ENCODE data around the gene PPP1R12B. TPM values are rescaled to one million over a fixed set of nuclear protein-coding genes. Genes with fewer than 3 reads are reported as not detected.
"Not testable (repeated sequence)": the region's sequence is repeated elsewhere in the genome, so short reads cannot be mapped to it uniquely, and the experiment has no call there.

The PPP1R12B gene
- total RNA-seq, 1 donor from 2014 or later = 72.2 TPM

DNA sequence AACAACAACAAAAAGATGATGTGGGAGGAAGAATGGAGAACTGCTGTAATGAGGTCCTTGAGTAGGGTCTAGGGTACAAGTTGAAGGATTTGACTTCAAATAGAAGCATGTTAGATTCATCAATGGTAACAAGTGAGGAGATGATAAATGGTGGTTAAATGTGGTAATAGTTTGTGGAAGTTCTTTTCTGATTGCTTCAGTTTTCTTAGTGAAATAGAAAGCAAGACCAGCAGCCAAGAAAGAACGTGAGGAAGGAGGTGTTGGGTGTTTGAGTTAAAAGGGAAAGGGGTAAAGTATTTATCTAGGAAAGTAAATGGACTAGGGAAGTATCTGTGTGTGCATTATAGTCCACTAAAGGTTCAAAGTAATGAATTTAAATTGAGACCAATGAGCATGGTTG is 177.6 kb downstream of the PPP1R12B start:
- not testable (repeated sequence) for DNase-seq (ENCODE audit: low read depth)

DNA sequence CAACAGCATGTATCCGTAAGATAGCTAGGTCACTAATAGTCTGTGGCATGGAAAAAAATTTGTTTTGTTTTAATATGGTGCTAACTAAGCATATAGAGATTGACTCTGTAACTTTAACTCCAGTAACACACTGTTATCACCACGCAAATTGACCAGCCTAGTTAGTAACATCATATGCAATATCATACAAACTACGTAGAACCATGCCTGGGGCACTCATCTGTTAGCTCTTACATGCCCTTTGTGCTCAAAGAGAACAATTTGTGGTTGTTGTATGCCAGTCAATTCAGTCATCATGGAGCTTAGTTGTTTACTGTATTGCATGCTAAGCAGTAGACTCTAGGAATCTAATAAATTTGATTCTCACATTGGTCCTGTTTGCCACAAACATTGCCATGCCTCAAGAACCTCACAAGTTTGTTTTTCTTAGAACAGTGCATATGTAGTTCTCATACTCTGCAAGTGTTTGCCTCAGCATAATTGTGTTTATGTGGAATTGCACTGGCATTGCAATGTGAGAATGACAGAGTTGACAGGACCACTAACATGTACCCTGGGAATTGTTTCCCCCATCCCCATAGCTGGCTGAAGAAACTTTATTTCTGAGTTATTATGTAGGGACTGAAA is 179.7 kb downstream of the PPP1R12B start:
- DNase-seq (ENCODE audit: low read depth) = not testable (repeated sequence)

DNA sequence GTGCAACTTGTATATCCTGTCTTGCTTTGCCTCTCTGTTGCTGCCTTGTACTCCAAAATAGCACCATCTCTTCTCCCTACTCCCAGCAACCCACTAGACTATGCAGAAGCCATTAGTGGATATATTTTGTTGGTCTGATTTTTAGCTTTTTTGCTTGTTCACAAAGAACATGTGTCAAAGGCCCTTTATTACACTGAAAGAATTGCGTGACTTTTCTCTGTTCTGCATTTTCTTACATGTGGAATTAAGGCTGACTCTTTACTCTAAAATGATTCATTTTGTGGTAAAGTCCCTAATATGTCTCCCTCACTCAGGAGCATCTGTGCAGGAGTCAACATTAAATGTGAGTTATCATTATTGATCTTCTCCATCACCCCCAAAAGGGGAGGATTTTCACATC is 182.2 kb downstream of the PPP1R12B start:
- not testable (repeated sequence) for DNase-seq (ENCODE audit: low read depth)

- DNase-seq (ENCODE audit: low read depth) = no peak
Measured at GRCh38 chr1:202531472-202531811, 182.9 kb downstream of the PPP1R12B start.

DNA sequence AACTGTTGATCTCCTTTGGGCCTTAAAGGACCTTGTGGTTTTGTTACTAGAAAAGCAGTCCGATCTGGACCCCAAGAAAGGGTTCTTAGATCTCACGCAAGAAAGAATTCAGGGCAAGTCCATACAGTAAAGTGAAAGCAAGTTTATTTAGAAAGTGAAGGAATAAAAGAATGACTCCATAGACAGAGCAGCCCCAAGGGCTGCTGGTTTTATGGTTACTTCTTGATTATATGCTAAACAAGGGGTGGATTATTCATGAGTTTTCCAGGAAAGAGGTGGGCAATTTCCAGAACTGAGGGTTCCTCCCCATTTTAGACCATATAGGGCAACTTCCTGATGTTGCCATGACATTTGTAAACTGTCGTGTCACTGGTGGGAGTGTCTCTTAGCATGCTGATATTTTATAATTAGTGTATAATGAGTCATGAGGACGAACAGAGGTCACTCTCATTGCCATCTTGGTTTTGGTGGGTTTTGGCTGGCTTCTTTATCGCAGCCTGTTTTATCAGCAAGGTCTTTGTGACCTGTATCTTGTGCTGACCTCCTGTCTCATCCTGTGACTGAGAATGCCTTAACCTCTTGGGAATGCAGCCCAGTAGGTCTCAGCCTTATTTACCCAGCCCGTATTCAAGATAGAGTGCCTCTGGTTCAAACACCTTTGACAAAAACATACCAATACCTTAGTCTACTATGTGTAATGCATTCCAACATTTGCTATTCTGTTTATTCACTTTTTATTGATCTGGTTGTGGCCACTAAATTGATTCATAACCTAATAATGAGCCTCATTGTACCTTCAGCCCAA is 183.5 kb downstream of the PPP1R12B start:
- not testable (repeated sequence) for DNase-seq (ENCODE audit: low read depth)

- peak; percentile 77 for DNase-seq (ENCODE audit: low read depth)
Measured at GRCh38 chr1:202539166-202539574, 190.7 kb downstream of the PPP1R12B start.

DNA sequence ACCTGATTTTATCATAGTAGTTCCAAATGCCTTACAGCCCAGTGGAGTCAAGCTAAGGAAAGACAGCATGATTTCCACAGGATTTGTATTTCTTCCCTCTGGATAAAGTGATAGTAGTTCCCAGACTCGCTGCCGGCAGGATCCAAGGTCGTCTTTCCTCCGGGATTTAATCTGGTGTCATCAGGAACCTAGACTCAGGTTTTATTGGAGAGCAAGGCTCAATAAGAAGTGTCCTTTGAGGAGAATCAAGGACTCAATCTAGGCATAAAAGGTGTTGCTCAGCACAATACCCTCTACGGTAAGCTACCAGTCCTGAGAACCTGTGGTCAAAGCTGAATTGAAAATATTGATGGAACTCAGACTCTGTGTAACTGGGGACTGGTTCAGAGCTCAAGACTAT is 191.1 kb downstream of the PPP1R12B start:
- DNase-seq (ENCODE audit: low read depth) = not testable (repeated sequence)

DNA sequence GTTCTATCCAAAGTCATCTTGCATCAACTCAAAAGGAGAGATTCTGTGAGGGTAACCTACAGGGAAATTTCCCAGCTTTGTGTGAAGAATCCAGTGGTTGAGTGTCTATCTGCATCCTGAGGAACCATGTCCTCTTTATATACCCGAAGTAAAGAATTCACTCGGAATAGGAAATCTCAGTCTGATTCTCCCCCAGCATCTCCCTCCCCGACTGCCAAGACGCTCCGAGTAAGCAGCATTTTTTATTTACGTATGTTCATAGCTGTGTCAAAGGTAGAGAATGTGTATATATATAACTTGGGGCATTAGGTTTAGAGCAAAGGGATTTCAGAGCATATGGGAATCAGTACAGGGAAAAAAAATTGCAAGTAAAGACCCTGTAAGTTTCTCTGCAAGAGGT is 191.5 kb downstream of the PPP1R12B start:
- DNase-seq (ENCODE audit: low read depth) = no peak

GRCh38 chr1:202540448-202540847 is 191.9 kb downstream of the PPP1R12B start:
- no peak for DNase-seq (ENCODE audit: low read depth)

- not testable (repeated sequence) for DNase-seq (ENCODE audit: low read depth)
Measured at GRCh38 chr1:202540858-202541257, 192.4 kb downstream of the PPP1R12B start.

- not testable (repeated sequence) for DNase-seq (ENCODE audit: low read depth)
Measured at GRCh38 chr1:202542415-202542814, 193.9 kb downstream of the PPP1R12B start.

DNA sequence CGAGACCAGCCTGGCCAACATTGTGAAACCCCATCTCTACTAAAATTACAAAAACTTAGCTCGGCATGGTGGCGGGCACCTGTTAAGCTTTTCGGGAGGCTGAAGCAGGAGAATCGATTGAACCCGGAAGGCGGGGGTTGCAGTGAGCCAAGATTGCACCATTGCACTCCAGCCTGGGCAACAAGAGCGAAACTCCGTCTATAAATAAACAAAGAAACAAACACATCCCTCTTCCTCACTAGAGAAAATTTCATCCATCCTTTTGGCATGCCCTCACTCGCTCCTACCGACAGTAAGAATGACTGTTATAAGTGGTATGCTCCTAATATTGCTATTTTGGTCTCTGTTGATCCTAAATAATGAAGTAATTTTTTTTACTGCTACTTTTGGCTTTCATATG is 195.0 kb downstream of the PPP1R12B start:
- DNase-seq (ENCODE audit: low read depth) = not testable (repeated sequence)

DNA sequence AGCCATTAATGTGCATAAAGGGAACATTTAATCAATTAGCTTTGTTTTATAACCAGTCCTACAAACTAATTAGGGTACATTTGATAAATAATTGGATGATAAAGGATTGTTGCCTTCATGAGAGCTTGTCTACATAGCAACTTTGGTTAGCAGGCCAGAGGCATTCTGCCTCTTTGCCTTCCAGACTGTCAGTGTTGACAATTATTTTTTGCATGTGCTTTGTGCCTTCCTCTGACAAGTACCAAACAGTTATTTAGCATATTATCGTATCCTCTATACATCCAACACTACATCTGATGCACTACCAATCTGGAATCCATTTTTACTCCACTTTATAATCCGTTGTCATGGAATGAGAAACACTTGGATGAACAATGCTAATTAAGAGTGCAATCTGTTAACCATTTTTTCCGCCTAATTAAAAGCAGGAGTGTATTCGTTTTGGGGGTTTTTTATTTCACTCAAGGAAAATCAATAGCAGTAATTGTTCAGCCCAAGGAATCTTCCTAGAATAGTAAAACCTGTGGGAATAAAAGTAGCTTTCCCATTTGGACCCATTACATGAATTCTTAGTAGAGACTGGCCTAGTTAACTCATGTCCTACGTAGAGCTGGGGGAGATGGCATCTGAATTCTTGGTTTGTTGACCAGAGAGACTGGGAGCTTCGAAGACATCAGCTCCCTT is 196.4 kb downstream of the PPP1R12B start:
- DNase-seq (ENCODE audit: low read depth) = not testable (repeated sequence)

GRCh38 chr1:202545647-202546303 is 197.3 kb downstream of the PPP1R12B start:
- DNase-seq (ENCODE audit: low read depth) = not testable (repeated sequence)

DNA sequence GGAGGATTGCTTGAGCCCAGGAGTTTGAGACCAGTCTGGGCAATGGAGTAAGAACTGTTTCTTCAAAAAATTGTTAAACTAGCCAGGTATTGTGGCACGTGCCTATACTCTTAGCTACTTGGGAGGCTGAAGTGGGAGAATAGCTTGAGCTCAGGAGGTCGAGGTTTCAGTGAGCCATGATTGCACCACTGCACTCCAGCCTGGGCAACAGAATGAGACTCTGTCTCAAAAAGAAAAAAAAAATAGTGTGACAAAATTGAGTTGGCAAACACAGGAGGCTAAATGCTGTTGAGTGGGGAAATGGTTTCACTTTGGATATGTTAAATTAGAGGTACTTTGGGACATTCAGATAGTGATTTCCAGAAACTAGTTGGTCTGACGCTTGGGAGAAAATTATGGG is 197.9 kb downstream of the PPP1R12B start:
- not testable (repeated sequence) for DNase-seq (ENCODE audit: low read depth)

GRCh38 chr1:202546796-202547195 is 198.3 kb downstream of the PPP1R12B start:
- not testable (repeated sequence) for DNase-seq (ENCODE audit: low read depth)

- DNase-seq (ENCODE audit: low read depth) = no peak
Measured at GRCh38 chr1:202547215-202547614, 198.7 kb downstream of the PPP1R12B start.

DNA sequence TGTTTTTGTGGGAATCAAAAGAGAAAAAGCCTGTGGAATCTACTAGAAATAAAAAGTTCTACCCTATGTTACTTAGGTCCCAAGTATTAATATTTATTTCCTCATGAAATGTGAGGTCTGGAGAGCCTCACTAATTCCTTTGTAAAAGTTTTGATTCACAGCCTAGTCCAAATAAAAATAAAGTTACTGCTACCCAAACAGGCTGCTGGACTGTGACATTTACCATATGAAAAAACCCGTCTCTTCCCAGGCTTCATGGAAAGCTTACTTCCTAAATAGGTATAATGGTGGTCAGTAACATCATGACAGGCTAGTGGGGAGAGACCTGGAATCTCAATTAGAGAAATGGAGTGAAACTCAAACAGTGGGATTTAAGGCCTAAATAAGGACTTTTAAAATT is 201.6 kb downstream of the PPP1R12B start:
- not testable (repeated sequence) for DNase-seq (ENCODE audit: low read depth)

DNA sequence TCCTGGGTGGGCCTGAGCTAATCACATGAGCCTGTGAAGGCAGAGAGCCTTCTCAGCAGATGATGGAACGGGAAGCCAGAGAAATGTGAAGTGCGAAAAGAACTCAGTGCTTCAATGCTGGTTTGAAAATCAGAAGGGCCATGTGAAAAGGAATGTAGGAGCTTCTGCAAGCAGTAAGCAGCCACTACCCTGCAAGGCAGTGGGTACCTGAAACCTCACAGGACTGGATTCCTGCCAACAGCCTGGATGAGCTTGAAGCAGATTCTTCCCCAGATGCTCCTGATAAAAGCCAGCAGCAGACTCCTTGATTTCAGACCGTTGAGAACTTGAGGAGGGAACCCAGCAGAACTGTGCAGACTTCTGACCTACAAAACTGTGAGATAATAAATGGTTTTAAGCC is 203.2 kb downstream of the PPP1R12B start:
- DNase-seq (ENCODE audit: low read depth) = no peak

DNA sequence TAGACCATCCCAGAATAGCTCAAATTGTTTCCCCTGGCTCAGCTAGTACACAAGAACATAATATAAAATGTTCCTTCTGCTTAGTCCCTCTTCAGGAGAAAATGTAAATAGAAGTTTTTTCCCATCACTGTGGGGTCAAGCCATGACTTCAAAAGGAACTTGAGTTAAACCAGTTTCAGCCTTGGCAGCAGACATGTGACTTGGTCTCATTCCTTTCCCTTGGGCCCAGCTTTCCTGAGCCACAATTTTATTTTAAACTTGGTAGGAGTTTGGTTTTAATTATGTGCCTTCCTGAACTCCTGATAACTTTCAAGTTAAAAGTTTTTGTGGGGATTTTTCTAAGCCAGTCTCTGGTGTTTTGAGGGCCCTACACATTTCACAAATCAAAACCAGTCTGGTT is 204.1 kb downstream of the PPP1R12B start:
- DNase-seq (ENCODE audit: low read depth) = not testable (repeated sequence)

DNA sequence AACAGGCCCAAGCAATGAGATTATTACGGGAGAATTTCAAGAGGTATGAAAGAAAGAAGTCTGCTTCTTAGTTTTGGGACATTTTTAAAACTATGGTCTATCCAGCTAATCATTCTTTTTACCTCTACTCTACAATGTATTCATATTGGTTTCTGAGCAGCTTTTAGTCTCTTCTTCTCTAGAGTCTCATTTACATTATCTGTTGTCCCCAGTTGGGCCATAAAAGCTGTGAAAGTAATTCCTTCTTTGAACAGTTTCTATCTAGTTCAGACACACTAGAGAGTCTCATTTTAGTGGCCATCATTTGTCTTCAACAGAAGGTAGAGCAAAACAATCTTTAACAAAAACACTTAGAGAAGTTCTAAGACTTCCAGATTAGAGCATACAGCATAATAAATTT is 204.6 kb downstream of the PPP1R12B start:
- not testable (repeated sequence) for DNase-seq (ENCODE audit: low read depth)
